GM18909 (cell line): ENCODE data around the gene PEAR1.

Experiments used
- ATAC-seq: cut with Tn5 transposase; IDR thresholded peaks from one replicate; pipeline ENCODE4 v1.9.1; 2021; ENCODE audit warnings: mild to moderate bottlenecking; ENCODE audit not compliant: unreplicated experiment, poor library complexity

PEAR1 gene, protein sequence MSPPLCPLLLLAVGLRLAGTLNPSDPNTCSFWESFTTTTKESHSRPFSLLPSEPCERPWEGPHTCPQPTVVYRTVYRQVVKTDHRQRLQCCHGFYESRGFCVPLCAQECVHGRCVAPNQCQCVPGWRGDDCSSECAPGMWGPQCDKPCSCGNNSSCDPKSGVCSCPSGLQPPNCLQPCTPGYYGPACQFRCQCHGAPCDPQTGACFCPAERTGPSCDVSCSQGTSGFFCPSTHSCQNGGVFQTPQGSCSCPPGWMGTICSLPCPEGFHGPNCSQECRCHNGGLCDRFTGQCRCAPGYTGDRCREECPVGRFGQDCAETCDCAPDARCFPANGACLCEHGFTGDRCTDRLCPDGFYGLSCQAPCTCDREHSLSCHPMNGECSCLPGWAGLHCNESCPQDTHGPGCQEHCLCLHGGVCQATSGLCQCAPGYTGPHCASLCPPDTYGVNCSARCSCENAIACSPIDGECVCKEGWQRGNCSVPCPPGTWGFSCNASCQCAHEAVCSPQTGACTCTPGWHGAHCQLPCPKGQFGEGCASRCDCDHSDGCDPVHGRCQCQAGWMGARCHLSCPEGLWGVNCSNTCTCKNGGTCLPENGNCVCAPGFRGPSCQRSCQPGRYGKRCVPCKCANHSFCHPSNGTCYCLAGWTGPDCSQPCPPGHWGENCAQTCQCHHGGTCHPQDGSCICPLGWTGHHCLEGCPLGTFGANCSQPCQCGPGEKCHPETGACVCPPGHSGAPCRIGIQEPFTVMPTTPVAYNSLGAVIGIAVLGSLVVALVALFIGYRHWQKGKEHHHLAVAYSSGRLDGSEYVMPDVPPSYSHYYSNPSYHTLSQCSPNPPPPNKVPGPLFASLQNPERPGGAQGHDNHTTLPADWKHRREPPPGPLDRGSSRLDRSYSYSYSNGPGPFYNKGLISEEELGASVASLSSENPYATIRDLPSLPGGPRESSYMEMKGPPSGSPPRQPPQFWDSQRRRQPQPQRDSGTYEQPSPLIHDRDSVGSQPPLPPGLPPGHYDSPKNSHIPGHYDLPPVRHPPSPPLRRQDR

DNA sequence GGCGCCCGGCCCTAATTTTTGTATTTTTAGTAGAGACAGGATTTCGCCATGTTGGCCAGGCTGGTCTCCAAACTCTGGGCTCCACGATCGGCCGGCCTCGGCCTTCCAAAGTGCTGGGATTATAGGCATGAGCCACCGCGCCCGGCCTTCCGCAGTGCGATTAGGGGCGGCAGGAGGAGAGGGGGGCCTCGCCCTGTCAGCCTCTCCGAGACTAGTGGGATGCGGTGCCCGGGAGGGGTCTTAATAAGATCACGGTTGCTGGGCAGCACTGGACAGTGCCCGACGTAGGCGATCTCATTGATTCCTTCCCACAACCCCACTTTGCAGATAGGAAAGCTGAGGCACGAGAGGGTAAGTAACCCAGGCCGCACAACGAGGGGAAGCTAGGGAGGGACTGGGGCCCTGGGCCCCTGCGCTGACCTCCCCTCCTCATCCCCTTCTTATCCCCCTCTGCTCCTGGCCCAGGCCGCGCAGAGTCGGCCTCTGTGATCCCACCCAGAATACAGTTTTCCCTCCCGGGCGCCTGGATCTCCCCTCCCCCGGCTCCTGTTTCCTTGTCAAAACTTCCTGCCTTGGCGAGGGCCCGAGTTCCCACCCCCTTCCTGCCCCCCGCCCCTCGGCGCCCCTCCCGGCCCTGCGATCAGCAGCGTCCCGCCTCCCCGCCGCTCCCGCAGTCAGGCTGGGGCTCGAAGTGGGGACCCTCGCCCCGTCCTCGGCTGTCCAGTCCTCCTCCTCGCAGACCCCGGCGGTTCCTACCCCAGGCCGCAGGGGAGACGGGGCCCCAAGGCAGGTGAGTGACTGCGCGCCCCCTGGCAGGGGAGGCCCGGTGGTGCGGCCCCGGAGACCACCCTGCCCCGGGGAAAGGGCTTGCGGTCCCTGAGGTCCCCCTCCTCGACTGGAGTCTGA lies at the start of gene PEAR1:
Gene PEAR1, plus strand, starts transcription at position 671 of the 906 bp plus-strand sequence. CDS start 10,209 bp downstream, outside the sequence.
- no peak for ATAC-seq

DNA sequence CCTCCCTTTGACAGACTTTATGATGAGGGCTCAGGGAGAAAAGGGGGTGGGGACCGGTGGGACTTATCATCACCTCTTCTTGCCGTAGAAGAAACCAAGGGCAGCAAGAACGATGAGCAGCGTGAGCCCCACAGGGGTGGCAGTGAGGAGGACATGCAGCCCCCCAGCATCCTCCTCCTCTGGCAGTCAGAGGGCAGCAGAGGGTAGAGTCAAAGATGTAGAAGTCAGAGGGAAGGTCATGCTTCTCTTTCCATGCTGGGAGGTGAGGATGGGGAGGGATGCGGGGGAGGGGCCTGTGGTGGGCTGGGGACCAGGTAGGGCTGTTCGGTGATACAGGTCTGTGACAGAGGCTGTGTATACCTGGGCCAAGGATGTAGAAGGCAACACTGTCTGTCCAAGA lies 49.4 kb upstream of the PEAR1 start:
- no peak for ATAC-seq

DNA sequence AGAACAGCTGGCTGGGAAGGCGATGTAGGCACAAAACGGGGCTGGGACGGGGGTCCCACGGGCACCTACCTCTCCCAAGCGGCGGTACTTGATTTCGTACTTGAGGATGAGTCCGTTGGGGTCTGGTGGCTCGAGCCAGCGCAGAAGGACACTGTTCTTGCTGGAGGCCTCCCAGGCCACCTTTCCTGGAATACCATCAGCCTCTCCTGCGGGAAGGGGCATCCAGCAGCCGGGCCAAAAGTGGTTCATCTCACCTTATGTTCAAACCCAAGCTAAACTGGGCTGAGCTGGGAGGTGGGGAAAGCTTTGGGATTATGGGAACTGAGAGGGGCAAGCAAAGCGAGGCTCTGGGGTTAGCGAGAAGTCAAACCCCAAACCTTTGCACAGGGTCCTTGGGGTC lies 48.9 kb upstream of the PEAR1 start:
- no peak for ATAC-seq

GRCh38 chr1:156845055-156845952 lies 48.2 kb upstream of the PEAR1 start:
- no peak for ATAC-seq

GRCh38 chr1:156845953-156846545 lies 47.5 kb upstream of the PEAR1 start:
- ATAC-seq = no peak

- ATAC-seq = no peak
Measured at GRCh38 chr1:156846643-156847042, 46.9 kb upstream of the PEAR1 start.

- no peak for ATAC-seq
Measured at GRCh38 chr1:156847591-156848460, 45.7 kb upstream of the PEAR1 start.

DNA sequence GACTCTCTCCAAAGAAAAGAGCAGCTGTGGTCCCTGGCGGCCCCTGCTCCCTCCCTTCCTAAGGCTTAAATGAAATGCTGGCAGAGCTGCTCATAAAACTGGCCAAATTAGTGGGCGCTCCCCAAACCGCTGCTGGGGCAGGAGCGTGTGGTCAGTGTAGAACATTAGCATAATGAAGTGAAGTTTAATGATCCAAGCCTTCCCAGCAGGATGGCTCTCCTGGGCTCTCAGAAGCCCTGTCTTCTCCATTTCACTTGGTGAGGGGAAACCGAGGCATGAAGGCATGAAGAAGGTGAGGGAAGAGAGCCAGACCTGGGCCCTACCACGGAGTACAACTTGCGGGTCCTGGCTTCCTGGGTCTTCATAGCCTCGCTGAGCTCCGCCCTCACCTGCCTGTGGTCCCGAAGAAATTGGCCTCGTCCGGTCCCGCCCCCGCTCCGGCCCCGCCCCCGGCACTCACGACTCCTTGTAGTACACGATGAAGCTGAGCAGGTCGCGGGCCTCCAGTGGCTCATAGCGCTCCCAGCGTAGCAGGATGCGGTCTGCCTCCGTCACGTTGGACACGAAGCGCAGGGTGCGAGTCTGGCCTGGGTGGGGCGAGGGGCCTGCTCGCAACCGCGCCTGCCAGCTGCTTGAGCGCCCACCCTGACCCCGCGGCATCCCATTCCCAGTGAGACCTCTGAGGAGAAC lies 44.9 kb upstream of the PEAR1 start:
- no peak for ATAC-seq

DNA sequence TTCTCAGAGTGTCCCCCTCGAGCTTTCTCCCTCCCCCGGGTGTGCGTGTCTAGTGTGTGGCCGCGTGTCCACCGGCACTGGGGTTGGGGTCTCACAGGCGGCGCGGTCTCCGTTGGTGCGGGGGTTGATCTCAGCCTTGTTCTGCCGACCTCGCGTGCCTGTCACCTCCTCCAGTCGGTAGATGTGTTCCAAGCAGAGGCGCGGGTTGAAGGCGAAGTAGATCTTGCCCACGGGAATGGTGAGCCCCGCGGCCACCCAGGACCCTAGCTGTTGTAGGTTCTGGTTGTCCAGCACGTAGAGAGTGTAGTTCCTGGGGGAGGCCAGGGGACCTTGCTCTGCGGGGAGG lies 44.4 kb upstream of the PEAR1 start:
- ATAC-seq = no peak

DNA sequence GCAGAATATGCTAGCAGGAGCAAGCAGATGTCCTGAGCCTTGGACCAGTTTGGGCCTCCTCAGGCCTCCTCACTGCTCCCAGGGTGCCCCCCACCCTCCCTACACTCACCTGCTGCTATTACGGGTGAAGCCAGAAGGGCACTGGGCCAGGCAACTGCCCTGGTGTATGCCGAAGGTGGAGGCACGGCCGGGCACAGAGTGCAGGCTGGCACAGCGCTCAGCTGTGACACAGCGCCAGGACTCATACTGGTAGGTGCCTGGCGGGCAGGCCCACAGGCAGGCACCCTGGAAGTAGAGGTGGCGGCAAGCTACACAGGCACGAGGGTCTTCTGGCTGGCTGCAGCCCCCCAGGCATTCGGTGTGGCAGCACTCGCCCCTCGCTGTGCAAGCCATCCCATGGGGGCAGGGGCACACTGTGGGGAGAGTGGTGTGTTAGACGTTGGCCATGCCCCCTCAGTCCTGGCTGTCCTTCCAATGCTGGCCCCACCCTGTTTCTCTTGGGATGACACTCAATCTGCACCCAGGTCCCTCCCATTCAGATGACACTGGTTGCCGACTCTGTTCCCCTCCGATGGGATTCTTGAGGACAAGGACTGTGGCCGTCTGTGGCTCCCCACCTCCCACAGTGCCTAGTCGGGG lies 41.6 kb upstream of the PEAR1 start:
- ATAC-seq = no peak

GRCh38 chr1:156852418-156852874 lies 41.1 kb upstream of the PEAR1 start:
- ATAC-seq = no peak

- no peak for ATAC-seq
Measured at GRCh38 chr1:156853761-156854160, 39.8 kb upstream of the PEAR1 start.

GRCh38 chr1:156854634-156855033 lies 38.9 kb upstream of the PEAR1 start:
- no peak for ATAC-seq

DNA sequence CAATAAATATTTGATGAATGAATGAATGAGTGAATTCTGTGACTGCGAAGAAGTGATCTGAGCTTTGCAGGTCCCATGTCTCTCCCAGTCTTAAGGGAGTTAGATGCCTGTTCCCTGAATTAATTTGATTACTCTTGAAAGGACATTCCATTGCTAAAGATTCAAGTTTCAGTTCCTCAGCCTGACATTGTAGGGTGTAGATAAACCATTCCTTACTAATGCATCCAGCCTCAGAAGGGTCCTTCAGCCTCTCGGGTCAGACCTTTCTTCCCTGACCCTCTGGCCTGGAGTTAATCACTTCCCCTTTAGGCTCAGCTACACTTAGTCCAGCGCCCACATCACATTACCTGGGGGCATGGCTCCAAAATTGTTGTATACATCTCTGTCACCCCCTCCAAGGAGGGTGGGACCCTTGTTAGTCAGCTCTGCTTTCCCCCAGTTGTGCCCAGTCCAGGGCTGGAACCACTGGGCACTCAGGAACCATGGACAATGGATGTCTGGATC lies 37.2 kb upstream of the PEAR1 start:
- ATAC-seq = no peak

- no peak for ATAC-seq
Measured at GRCh38 chr1:156857532-156857931, 36.0 kb upstream of the PEAR1 start.

DNA sequence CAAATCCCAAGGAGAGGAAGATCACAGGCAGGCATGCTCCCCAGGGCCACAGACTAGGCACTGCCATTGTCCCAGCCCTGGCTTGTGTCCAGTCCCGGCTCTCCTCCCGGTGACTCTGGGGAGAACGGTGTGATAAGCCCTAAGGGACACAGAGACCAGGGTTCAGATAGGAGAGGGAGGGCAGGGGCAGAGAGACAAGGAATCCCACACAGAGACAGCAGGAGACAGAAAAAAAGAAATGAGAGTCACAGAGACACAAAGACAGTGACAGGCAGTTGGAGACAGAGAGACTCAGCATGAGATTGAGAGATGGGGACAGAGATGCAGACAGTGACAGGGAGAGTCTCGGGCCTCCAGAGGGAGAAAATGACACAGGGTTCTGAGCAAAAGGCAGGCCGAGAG lies 35.0 kb upstream of the PEAR1 start:
- ATAC-seq = no peak
